ENCODE results near the gene KRT3. TPM values are rescaled to one million over a fixed set of nuclear protein-coding genes. Genes with fewer than 3 reads are reported as not detected.

KRT3 gene
- total RNA-seq, 1 donor from 2014 or later = not detected

DNA sequence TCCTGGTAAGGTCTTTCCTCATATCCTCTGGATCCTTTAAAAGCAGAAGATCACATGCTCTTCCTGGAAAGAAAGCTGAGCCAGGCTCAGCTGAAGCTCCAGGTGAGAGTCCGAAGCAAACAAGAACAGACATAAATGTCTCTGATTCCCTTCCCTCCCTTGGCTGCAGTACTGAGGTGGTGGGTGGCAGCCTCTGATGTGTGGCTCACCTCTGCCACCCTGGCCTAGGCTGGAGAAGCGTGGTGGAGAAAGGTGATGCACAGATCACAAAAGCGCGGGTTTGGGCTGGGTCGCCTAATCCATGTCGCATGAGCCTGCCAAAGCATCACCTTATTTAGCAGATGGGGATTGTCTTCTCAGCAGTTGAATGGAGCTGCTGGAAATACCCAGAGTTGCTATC, 16.0 kb downstream of the KRT3 start:
- TF ChIP-seq, protein P1, sequence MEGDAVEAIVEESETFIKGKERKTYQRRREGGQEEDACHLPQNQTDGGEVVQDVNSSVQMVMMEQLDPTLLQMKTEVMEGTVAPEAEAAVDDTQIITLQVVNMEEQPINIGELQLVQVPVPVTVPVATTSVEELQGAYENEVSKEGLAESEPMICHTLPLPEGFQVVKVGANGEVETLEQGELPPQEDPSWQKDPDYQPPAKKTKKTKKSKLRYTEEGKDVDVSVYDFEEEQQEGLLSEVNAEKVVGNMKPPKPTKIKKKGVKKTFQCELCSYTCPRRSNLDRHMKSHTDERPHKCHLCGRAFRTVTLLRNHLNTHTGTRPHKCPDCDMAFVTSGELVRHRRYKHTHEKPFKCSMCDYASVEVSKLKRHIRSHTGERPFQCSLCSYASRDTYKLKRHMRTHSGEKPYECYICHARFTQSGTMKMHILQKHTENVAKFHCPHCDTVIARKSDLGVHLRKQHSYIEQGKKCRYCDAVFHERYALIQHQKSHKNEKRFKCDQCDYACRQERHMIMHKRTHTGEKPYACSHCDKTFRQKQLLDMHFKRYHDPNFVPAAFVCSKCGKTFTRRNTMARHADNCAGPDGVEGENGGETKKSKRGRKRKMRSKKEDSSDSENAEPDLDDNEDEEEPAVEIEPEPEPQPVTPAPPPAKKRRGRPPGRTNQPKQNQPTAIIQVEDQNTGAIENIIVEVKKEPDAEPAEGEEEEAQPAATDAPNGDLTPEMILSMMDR (IDR thresholded peaks at IDR 0.05; ENCODE audit: insufficient read depth, low read length, poor library complexity, severe bottlenecking) = no peak
- H3K27me3 ChIP-seq (ENCODE audit: control insufficient read depth, insufficient read depth, low read length) = peaks cover 10% of the 10 kb centered on the region
- H3K4me3 ChIP-seq (ENCODE audit: low read depth, low read length) = no peak overlapping the region
- no peaks in the 10 kb centered on the region for H3K36me3 ChIP-seq (ENCODE audit: control insufficient read depth, insufficient read depth, low read length)
- no peak for DNase-seq (ENCODE audit: low read depth)

DNA sequence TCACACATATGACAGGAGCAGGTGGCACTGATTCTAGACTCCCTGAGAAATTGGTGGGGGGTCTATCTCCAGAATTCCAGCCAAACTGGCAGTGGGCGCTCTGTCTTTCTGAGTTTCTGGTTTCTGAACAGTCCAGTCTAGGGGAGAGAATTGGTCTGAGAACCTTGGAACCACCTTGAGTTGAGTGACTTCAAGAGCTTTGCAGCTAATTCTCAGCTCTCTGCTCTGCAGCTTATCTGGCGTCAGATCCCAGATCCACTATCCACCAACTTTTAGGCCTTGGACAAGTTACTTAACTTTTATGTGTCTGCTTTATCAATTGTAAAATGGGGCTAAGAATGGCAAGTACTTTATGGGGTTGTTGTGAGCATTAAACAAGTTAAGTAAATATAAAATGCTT, 17.1 kb downstream of the KRT3 start:
- DNase-seq (ENCODE audit: low read depth) = no peak
- TF ChIP-seq, protein P1 (IDR thresholded peaks at IDR 0.05; ENCODE audit: insufficient read depth, low read length, poor library complexity, severe bottlenecking) = no peak
- Histone ChIP-seq H3K36me3 (ENCODE audit: control insufficient read depth, insufficient read depth, low read length) (no peaks in the 10 kb centered on the region), H3K4me3 (ENCODE audit: low read depth, low read length) (no peak overlapping the region), H3K27me3 (ENCODE audit: control insufficient read depth, insufficient read depth, low read length) (peaks cover 10% of the 10 kb centered on the region)

DNA sequence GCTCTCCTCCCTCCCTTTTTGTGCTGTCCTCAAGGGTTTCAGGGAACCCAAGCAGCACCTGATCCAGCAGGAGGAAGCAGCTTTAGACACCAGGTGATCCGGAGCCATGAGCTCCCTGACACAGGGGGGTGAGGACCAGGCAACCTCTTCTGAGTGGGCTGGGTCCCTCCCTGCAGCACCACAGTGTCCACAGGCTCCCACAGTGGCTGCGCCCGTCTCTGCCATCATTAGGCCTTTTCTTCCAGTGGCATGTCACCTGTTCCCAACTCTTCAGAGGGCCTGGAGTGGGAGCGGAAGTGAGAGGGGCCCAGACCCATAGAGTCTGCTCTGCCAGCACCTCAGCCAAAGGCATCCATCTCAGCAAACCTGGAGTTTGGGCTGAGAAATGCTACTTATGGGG, 18.4 kb downstream of the KRT3 start:
- TF ChIP-seq, protein P1 (IDR thresholded peaks at IDR 0.05; ENCODE audit: insufficient read depth, low read length, poor library complexity, severe bottlenecking) = no peak
- Histone ChIP-seq H3K27me3 (ENCODE audit: control insufficient read depth, insufficient read depth, low read length) (peaks cover 12% of the 10 kb centered on the region), H3K36me3 (ENCODE audit: control insufficient read depth, insufficient read depth, low read length) (no peaks in the 10 kb centered on the region), H3K4me3 (ENCODE audit: low read depth, low read length) (no peak overlapping the region)
- no peak for DNase-seq (ENCODE audit: low read depth)

DNA sequence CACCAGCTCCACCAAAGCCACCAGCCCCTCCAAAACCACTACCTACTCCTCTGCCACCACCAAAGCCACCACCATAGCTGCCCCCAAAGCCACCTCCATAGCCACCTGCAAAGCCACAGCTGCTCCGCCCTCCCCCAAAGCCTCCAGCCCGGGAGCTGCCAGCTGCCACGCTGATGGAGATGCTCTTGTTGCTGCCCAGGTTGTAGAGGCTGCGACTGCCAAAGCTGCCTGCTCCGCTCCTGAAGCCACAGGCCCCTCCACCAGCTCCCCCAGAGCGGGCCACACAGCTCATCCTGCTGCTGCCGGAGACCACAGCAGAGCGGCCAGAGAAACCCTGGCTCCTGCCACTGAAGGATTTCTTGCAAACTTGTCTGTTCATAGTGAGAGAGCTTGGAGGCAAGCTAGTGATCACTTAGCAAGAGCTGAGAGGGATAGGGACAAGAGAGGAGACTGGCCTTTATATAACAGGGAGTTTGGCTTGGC, 19.0 kb downstream of the KRT3 start, which contains the start of gene KRT76:
KRT76 (minus strand) TSS at position 433 of the 483 bp plus-strand sequence; CDS start at position 379, 54 bp downstream.
- Histone ChIP-seq H3K36me3 (ENCODE audit: control insufficient read depth, insufficient read depth, low read length) (no peaks in the 10 kb centered on the region), H3K27me3 (ENCODE audit: control insufficient read depth, insufficient read depth, low read length) (peaks cover 14% of the 10 kb centered on the region), H3K4me3 (ENCODE audit: low read depth, low read length) (no peak within 1 kb of the TSS)
- TF ChIP-seq, protein P1 (IDR thresholded peaks at IDR 0.05; ENCODE audit: insufficient read depth, low read length, poor library complexity, severe bottlenecking) = no peak
- no peak for DNase-seq (ENCODE audit: low read depth)

DNA sequence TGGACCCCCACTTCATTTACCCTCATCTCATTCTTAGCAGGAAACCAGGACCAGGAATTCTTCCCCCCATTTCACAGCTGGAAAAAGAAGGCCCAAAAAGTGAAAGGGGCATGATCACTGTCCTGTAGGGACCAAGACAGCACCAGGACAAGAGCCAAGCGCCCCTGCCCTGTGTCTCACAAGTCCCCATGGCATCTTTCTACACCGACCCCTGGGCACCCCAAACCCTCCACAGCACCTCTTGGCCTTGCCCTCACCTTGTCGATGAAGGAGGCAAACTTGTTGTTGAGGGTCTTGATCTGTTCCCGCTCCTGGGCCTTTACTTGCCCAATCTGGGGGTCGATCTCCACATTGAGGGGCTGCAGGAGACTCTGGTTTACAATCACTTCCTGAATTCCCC, 19.5 kb downstream of the KRT3 start:
- TF ChIP-seq, protein P1 (IDR thresholded peaks at IDR 0.05; ENCODE audit: insufficient read depth, low read length, poor library complexity, severe bottlenecking) = no peak
- Histone ChIP-seq H3K4me3 (ENCODE audit: low read depth, low read length) (no peak overlapping the region), H3K27me3 (ENCODE audit: control insufficient read depth, insufficient read depth, low read length) (peaks cover 14% of the 10 kb centered on the region), H3K36me3 (ENCODE audit: control insufficient read depth, insufficient read depth, low read length) (no peaks in the 10 kb centered on the region)
- DNase-seq (ENCODE audit: low read depth) = no peak

DNA sequence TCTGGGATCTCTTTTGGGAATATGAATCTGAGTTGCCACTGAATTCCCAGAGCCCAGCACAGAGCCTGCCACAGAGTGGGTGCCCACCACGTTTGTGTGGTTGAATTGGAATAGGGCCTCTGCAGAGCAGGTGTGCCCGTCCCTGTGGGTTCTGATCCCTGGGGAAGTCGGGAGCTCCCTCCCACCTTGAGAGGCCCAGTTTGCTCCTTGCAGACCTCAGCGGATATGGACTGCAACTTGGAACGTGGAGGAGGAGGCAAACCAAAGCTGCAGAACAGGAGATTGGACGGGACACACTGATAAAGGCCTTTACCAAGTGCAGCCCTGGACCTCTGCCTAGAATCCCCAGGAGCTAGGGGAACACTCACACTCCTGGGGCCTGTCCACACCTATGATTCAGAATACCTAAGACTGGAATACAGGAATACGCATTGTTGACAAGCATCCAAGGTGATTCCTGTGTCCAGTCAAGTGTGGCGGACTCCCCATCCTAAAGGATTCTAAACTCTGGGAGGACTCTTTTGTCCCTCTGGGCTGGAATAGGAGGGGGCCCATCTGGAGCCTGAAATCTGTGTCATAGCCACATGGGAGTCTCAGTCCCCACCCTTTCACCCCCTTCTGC, 21.2 kb downstream of the KRT3 start:
- Histone ChIP-seq H3K36me3 (ENCODE audit: control insufficient read depth, insufficient read depth, low read length) (no peaks in the 10 kb centered on the region), H3K27me3 (ENCODE audit: control insufficient read depth, insufficient read depth, low read length) (peaks cover 8% of the 10 kb centered on the region), H3K4me3 (ENCODE audit: low read depth, low read length) (no peak overlapping the region)
- DNase-seq (ENCODE audit: low read depth) = no peak
- TF ChIP-seq, protein P1 (IDR thresholded peaks at IDR 0.05; ENCODE audit: insufficient read depth, low read length, poor library complexity, severe bottlenecking) = no peak
